22Rv1 (cell line): Measurements from ENCODE around the gene ACACA.

Experiments
- CTCF ChIP-seq: fragments of 450-650 bp; IDR thresholded peaks from 2 replicates; pipeline ENCODE4 v1.5.1; 2017; ENCODE audit warnings: mild to moderate bottlenecking
- ZFX ChIP-seq: fragments of 450-650 bp; IDR thresholded peaks from 2 replicates; pipeline ENCODE4 v1.6.1; 2017; ENCODE audit warnings: antibody characterized with exemption, borderline replicate concordance

DNA sequence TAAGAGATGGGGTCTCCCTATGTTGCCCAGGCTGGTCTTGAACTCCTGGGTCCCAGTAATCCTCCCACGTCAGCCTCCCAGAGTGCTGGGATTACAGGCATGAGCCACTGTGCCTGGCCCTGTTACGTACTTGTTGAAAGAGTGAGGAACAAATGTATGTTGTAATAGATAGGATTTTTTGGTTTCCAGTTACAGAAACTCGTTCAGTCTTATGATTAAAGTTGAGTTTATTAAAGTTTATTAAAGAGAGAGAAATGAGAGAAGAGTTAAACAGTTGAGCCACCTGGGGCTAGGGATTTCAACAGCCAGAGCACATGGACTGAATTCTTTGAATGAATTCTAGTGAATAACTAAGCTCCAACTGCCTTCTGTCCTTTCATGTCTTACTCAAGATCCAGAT lies 3.7 kb upstream of the ACACA start:
- TF ChIP-seq CTCF (no peak), ZFX (no peak)
